ENCODE data around the gene STXBP6. TPM values are rescaled to one million over a fixed set of nuclear protein-coding genes. Genes with fewer than 3 reads are reported as not detected.
A peak's percentile ranks its signal among the peaks of the same experiment; 100 is the strongest.

Gene STXBP6
- total RNA-seq, 8 experiments from 2014 or later, result 1.0 to 13.2 (median 4.4) TPM

DNA sequence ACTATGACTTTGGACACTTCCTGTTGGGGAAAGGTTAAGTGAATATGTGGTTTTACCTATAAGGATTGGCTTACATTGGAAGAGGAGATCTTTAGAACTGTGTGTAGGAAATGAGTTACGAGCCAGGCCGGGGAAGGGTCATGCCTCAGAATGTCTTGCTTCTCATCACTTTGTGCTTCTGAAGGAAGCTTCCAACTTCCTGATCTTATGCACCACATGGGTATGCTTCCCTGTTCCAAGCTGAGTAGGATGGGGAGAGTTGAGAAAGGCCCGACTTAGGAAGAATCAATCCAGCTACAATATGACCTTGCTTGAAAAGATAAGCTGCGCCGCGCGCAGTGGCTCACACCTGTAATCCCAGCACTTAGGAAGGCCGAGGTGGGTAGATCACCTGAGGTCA, 59.9 kb downstream of the STXBP6 start:
- Histone ChIP-seq H3K4me1 (replicated peaks in 1 of 2) (no peaks in the 10 kb centered on the region), H3K27ac (no peak overlapping the region), H3K4me3 (no peak overlapping the region)
- ATAC-seq (replicated peaks in 6 of 8), result no peak
- in situ Hi-C loops (cut with MboI; ENCODE audit: low pct_unique_long_range_greater_than_20kb in 2 of 9, low sequenced_read_pairs in 9 of 9, unreplicated experiment in 9 of 9), result no loop called here
- 41 to 100% (median 93%) methylated on average over 1 to 8 of the region's 8 CpGs; no CpG with 5 or more reads in 1 of the 10 experiments for WGBS, 10 experiments

DNA sequence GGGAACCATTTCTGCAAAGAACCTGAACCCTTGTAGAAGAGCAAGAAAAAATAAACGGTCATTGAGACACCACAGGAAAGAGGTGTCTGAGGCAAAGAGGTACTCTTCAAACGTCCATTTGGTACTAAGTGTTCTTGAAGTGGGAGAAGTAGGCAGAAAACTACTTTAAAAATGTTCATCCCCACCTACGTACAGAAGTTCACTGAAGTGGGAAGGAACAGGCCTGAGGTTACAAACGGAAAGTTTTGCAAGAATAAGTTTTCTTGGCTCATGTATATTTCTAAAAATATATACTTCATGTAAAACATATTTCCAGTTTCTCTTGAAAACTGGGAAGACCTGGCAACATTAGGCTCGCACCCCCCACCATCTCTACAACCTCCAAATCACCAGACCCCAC, 61.2 kb downstream of the STXBP6 start:
- in situ Hi-C loops (cut with MboI; ENCODE audit: low pct_unique_long_range_greater_than_20kb in 2 of 9, low sequenced_read_pairs in 9 of 9, unreplicated experiment in 9 of 9), result no loop called here
- no peak overlapping the region for H3K27ac ChIP-seq
- 9 to 100% (median 64%) methylated on average over 1 to 5 of the region's 5 CpGs; no CpG with 5 or more reads in 1 of the 10 experiments for WGBS, 10 experiments
- no peaks in the 10 kb centered on the region for H3K4me1 ChIP-seq (replicated peaks in 1 of 2)
- ATAC-seq (replicated peaks in 6 of 8), result no peak
- H3K4me3 ChIP-seq, result no peak overlapping the region

DNA sequence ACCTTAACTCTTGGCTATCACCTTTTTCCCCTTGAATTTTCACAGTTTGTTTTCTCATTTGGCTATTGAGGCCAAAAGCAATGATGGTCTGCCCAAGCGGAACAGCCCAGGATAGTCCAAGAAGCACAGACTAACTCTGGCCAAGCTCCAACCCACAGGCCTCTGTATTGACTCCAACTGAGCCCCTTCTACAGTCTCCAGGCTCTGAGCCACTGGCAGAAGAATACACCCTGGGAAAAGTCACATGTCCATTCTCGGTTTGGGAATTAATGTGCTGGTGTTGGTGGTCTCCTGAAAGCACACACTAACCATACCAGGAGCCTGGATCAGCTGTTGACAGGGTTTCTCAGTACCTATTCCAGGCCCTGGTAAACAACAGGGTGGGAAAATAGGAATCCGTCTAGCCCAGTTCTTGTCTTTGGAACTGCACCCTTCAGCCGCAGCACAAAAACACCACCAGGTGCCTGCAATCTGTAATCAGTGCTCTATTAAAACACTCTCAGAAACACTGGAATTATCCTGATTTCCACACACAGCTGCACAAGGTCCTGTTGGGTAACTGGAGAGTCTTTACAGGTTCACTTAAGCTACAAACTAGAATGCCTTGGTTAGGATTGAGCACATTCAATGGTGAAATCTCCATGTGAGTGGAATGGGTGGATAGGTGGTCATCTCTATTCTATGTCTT, 63.6 kb downstream of the STXBP6 start:
- 60 to 100% (median 95%) methylated on average over 1 to 4 of the region's 4 CpGs; no CpG with 5 or more reads in 1 of the 10 experiments for WGBS, 10 experiments
- H3K27ac ChIP-seq, result no peak overlapping the region
- ATAC-seq (replicated peaks in 6 of 8), result no peak
- H3K4me1 ChIP-seq (replicated peaks in 1 of 2), result no peaks in the 10 kb centered on the region
- in situ Hi-C loops (cut with MboI; ENCODE audit: low pct_unique_long_range_greater_than_20kb in 2 of 9, low sequenced_read_pairs in 9 of 9, unreplicated experiment in 9 of 9), result no loop called here
- H3K4me3 ChIP-seq, result no peak overlapping the region

DNA sequence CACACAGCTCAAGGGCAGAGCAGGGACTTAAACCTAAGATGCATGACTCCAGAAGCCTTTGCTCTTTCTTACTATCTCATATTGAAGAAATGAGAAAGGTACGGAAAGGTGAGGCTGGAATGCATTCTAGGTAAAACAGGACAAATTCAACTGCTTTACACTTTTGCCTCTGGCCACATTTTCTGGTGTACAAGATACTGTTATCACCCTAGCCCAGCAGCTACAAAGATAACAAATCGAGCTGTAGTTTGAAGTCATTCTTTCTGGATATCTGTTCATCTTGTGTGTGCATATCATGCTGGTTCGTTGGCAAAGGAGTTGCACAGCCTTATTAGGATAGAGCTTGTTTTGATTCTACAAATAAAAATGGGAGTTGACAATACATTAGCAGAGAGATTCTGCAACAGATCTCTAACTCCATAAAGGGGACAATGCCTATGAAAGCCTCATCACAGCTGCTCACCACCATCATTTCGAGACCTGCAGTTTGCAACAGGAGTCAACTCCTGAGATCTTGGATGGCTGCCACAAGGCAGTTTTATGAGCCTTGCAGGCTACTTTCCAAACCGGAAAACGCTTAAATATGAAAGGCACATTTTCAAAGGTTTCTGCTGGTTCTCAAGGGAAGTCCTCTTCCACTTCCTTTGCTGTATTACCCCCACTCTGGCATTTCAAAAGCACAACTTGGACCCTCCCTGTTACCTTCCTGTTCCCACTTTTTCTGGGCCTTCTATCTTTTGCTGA, 64.9 kb downstream of the STXBP6 start:
- Histone ChIP-seq H3K27ac (no peak overlapping the region), H3K4me1 (replicated peaks in 1 of 2) (no peaks in the 10 kb centered on the region), H3K4me3 (no peak overlapping the region)
- in situ Hi-C loops (cut with MboI; ENCODE audit: low pct_unique_long_range_greater_than_20kb in 2 of 9, low sequenced_read_pairs in 9 of 9, unreplicated experiment in 9 of 9), result no loop called here
- 17 to 92% (median 76%) methylated on average over 1 to 6 of the region's 6 CpGs; no CpG with 5 or more reads in 1 of the 10 experiments for WGBS, 10 experiments
- ATAC-seq (replicated peaks in 6 of 8), result no peak

DNA sequence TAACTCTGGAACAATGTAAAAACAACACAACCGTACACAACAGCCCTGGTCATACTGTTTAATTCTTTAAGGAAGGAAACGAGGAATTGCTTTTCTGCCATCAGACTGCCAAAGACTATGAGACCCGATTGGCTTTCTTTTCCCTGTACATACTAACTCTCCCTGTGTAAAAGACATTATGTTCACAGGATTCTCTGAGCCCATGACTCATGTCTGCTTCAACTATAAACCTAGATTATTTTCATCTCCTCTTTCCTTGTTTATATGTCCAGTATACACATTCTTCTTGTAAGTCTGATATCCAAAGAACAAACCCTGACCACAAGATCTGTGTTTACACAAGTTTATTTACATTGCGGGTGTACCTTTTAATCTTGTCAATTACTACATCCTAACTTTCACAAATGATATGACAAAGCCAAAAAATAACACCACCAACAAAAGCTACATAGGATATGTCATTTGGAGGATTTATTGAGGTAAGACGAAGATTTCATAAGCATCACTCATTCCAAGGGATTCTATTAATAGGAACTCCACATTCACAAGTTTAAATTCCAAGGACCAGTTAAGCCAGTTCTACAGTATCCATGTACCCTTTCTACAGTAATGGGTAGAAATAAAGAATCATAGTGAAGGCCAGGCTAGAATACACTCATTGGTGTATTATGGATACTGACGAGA, 67.3 kb downstream of the STXBP6 start:
- 40 to 100% (median 90%) methylated on average over 2 to 6 of the region's 6 CpGs; no CpG with 5 or more reads in 1 of the 10 experiments for WGBS, 10 experiments
- H3K27ac ChIP-seq, result no peak overlapping the region
- ATAC-seq (replicated peaks in 6 of 8), result peak in 1 of 8 experiments; percentile 44
- in situ Hi-C loops (cut with MboI; ENCODE audit: low pct_unique_long_range_greater_than_20kb in 2 of 9, low sequenced_read_pairs in 9 of 9, unreplicated experiment in 9 of 9), result no loop called here
- H3K4me3 ChIP-seq, result no peak overlapping the region
- H3K4me1 ChIP-seq (replicated peaks in 1 of 2), result no peaks in the 10 kb centered on the region

DNA sequence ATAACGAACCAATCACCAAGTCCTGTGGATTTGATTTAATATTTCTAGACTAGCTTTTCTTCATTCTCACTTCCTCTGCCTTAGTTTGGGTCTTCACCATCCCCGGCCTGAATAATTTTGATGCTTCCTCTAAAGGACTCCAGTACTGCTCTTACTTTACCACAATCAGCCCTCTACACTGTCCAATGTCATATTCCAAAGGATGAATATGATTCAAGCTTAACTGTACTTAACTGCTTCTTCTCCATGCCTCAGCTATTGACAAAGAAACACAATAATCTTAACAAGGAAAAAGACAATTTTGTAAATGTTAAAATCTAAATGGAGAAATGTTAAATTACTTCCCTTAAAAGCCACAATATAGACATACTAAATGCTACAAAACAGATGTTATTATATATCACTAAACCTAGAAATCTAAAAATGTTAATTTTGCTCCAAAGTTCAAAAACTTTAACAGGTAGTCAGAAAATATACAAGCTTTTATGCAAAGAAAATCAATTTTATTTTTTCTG, 70.2 kb downstream of the STXBP6 start:
- in situ Hi-C loops (cut with MboI; ENCODE audit: low pct_unique_long_range_greater_than_20kb in 2 of 9, low sequenced_read_pairs in 9 of 9, unreplicated experiment in 9 of 9), result no loop called here
- H3K4me1 ChIP-seq (replicated peaks in 1 of 2), result no peaks in the 10 kb centered on the region
- no peak overlapping the region for H3K27ac ChIP-seq
- no peak for ATAC-seq (replicated peaks in 6 of 8)
- H3K4me3 ChIP-seq, result no peak overlapping the region
- WGBS, 10 experiments, result 31 to 100% (median 80%) methylated on average over 1 to 2 of the region's 2 CpGs; no CpG with 5 or more reads in 1 of the 10 experiments

DNA sequence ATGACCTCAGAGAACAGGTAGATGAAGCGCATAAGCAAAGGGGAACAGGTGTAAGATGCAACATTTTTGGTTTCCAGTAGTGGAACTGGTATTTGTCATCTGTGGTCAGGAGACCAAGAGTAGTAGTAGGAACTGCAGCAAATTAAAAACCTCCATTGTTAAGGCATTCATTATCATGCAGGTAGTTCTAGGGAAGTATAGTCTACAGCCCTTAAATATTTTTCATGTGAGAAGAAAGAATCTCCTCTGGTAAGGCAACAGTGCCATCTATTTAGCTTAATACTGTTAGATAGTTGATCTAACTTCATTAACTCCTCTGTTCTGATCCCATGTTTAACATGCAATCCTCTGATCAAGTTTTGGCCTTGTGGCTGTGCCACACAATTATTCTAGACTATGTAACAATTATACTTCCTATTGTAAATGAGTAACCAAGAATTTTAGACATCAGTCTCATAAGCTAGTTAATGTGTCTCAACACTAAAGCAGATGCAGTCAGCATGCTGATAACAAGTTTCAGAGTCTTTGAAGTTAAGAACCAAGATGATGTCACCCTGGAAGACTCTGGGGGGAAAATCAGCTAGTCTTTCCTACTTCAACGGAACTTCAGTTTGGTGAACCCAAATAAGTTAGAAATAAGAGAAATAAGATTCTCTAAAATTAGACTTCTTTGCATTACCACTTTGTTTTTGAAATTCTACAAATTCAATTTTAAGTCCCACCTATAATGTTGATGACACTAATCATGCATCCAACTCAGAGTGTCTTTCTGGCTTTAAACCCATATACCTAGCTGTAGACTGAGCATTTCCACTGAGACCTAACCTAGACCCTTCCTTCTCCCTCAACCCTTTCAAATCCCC, 70.9 kb downstream of the STXBP6 start:
- Histone ChIP-seq H3K4me1 (replicated peaks in 1 of 2) (no peaks in the 10 kb centered on the region), H3K4me3 (no peak overlapping the region), H3K27ac (no peak overlapping the region)
- no peak for ATAC-seq (replicated peaks in 6 of 8)
- WGBS, 10 experiments, result 50 to 100% (median 89%) methylated on average over 1 to 2 of the region's 2 CpGs; no CpG with 5 or more reads in 1 of the 10 experiments
- in situ Hi-C loops (cut with MboI; ENCODE audit: low pct_unique_long_range_greater_than_20kb in 2 of 9, low sequenced_read_pairs in 9 of 9, unreplicated experiment in 9 of 9), result no loop called here

DNA sequence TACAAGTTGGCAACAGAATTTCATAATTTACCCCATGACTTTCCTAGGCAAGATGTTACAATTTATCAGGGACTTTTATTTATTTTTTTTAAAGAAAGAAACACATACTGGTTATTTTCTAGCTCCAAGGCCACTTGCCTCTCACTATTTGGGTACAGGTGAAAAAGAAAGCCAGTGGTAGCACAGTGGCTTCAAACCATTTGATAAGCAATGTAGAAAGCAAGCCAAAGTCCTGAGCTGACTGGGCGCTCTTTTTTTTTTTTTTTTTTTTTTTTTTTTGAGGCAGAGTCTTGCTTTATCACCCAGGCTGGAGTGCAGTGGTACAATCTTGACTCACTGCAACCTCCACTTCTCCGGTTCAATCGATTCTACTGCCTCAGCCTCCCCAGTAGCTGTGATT, 73.3 kb downstream of the STXBP6 start:
- WGBS, 10 experiments, result 67 to 100% (median 96%) methylated on average over 1 to 3 of the region's 3 CpGs; no CpG with 5 or more reads in 5 of the 10 experiments
- H3K27ac ChIP-seq, result no peak overlapping the region
- H3K4me1 ChIP-seq (replicated peaks in 1 of 2), result no peaks in the 10 kb centered on the region
- no peak for ATAC-seq (replicated peaks in 6 of 8)
- in situ Hi-C loops (cut with MboI; ENCODE audit: low pct_unique_long_range_greater_than_20kb in 2 of 9, low sequenced_read_pairs in 9 of 9, unreplicated experiment in 9 of 9), result no loop called here
- no peak overlapping the region for H3K4me3 ChIP-seq

DNA sequence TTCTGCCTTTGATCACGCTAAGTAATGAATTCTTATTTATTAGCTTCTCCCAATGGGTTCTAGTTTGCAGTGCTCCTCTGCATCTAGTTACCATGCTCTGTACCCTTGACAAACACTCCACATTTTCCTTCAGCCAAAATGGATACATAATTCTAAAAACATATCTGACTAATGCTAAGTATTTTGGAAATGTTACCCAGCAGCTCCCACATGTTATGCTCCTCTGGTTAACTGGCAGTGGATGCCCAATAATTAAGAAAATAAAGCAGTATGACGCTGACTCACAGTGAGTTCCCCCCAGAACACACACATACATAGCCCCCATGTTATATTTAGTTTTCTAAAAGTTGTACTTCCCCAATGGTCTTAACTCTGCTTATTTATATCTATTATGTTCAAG, 74.6 kb downstream of the STXBP6 start:
- in situ Hi-C loops (cut with MboI; ENCODE audit: low pct_unique_long_range_greater_than_20kb in 2 of 9, low sequenced_read_pairs in 9 of 9, unreplicated experiment in 9 of 9), result no loop called here
- ATAC-seq (replicated peaks in 6 of 8), result no peak
- Histone ChIP-seq H3K4me1 (replicated peaks in 1 of 2) (no peaks in the 10 kb centered on the region), H3K27ac (no peak overlapping the region), H3K4me3 (no peak overlapping the region)
- 50 to 100% (median 91%) methylated on average over 1 to 2 of the region's 2 CpGs; no CpG with 5 or more reads in 2 of the 10 experiments for WGBS, 10 experiments

DNA sequence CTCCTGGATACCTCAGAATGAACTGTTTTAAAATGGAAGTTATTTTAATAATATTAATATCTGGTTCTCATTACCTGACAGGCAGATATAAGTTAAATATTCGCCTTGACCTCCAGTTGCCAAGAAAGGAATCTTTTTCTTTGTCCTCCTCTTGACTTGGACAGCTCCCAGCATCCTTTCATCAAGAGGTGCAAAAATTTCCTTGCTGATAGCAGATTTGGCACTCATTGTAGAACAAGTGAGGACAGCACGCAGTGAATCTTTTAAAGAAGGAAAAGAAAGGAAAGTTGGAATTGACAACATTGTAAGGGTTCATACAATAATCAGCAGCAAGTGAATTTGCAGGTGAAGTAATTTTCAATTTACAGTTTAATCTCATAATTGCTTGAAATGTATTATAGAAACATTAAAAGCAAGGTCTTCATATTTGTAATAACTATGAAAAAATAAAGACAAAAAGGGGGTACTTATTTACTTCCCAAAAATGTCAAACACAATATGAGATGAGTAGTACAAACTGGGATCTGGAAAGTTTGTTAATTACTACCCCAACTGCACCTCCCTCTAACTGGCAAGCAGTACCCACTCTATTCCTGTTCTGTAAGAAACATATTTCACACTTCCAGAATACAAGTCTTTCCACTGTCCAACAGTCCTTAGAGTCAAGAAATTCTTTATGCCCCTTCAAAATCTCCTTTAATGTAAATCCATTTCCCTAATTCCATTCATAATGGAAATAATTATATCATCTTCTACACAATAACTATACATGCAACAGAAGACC, 75.2 kb downstream of the STXBP6 start:
- Histone ChIP-seq H3K4me1 (replicated peaks in 1 of 2) (no peaks in the 10 kb centered on the region), H3K4me3 (no peak overlapping the region), H3K27ac (no peak overlapping the region)
- in situ Hi-C loops (cut with MboI; ENCODE audit: low pct_unique_long_range_greater_than_20kb in 2 of 9, low sequenced_read_pairs in 9 of 9, unreplicated experiment in 9 of 9), result no loop called here
- 52 to 100% (median 89%) methylated on average over 1 to 2 of the region's 2 CpGs; no CpG with 5 or more reads in 1 of the 10 experiments for WGBS, 10 experiments
- no peak for ATAC-seq (replicated peaks in 6 of 8)

DNA sequence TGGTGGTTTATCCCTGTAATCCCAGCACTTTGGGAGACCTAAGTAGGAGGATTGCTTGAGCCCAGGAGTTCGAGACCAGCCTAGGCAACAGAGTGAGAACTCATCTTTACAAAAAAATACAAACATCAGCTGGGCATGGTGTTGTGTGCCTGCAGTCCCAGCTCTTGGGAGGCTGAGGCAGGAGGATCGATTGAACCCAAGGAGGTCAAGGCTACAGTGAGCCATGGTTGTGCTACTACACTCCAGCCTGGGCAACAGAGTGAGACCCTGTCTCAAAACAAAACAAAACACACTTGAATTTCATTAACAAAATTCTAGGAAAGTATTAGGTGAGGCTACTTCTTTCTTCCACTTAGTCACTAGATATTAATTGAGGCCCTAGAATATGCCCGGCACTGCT, 77.1 kb downstream of the STXBP6 start:
- 56 to 100% (median 90%) methylated on average over 1 to 3 of the region's 3 CpGs; no CpG with 5 or more reads in 1 of the 10 experiments for WGBS, 10 experiments
- no peak for ATAC-seq (replicated peaks in 6 of 8)
- Histone ChIP-seq H3K4me1 (replicated peaks in 1 of 2) (no peaks in the 10 kb centered on the region), H3K27ac (no peak overlapping the region), H3K4me3 (no peak overlapping the region)
- in situ Hi-C loops (cut with MboI; ENCODE audit: low pct_unique_long_range_greater_than_20kb in 2 of 9, low sequenced_read_pairs in 9 of 9, unreplicated experiment in 9 of 9), result no loop called here

DNA sequence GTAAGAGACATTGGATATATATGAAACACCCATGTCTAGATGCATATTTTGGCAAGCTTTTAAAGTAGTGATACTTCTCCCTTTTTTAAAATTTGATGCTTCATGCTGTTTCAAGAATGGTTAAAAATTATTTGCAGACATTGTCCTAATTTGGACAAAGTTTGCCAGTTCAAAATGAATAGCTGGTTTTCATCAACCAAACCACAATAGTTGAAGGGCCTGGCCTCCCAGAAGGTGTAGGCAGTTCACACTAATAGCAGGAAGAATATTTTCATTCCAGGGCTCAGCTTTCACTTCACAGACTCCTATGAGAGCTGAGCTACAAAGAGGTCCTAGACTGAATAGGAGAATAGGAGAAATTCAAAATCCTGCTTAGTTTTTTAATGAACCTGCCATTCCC, 78.7 kb downstream of the STXBP6 start:
- no peaks in the 10 kb centered on the region for H3K4me1 ChIP-seq (replicated peaks in 1 of 2)
- in situ Hi-C loops (cut with MboI; ENCODE audit: low pct_unique_long_range_greater_than_20kb in 2 of 9, low sequenced_read_pairs in 9 of 9, unreplicated experiment in 9 of 9), result no loop called here
- H3K4me3 ChIP-seq, result no peak overlapping the region
- ATAC-seq (replicated peaks in 6 of 8), result no peak
- no peak overlapping the region for H3K27ac ChIP-seq

Data from motor neuron (in vitro differentiated cells).